GM11168 (cell line): Measurements from ENCODE around the gene ARID2.

Experiments
- in situ Hi-C: fragments of 300-500 bp; cut with MboI; formaldehyde crosslinking; loops from one replicate; pipeline ENCODE4 v1.12.0; 2022; ENCODE audit warnings: low sequenced_read_pairs; ENCODE audit not compliant: unreplicated experiment

Gene ARID2

DNA sequence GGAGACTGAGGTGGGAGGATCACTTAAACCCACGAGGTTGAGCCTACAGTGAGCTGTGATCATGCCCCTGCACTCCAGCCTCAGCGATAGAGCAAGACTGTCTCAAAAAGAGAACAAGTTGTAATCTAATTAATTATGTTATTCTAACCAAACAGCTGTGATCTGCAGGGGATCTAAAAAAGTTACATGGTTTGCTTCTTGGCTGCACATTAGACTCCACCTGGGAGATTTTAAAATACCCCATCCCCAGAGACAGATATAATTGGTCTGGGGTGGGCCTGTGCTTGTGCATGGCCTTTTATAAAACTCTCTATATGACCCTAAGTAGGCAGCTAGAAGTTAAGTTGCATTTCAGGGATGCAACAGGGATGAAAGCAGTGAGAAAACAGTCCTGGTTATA lies 184.1 kb downstream of the ARID2 start:
- in situ Hi-C loops: no loop called here

DNA sequence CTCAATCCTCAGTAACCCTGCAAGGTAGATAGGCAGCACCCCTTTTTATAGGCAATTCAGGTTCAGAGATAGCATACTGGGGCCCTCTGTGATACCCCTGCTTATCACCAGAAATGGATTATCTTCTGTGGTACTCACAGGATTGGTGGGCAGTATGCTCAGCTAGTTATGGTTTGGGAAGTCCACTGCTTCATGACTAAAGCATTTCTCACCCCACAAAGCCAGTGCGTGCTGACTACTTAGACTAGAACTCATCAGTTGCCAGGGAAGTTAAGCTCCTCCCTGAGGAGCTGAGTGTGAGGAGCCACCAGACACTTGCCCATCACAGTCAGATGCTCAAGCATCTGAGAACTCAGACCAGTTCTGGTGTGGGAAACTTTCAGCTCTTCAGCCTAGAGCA lies 184.6 kb downstream of the ARID2 start:
- in situ Hi-C loops: no loop called here

DNA sequence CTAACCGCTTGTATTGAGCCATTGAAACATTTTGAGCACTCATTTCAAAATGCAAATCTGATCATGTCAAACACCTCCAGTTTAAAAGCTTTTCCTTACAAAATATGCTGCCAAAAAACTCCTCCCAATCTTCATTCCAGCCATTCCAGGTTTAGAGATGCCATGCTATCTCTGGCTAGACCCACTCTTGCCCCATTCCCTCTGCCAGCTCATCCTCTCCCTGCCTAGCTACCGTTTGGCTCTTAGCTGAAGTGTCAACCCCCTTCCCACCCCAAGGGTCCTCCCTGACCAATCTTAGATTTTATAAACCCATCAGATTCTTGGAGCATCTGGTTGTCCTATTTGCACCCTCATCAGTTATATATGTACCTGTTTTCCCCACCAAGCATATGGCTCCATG lies 185.9 kb downstream of the ARID2 start:
- in situ Hi-C loops: no loop called here

DNA sequence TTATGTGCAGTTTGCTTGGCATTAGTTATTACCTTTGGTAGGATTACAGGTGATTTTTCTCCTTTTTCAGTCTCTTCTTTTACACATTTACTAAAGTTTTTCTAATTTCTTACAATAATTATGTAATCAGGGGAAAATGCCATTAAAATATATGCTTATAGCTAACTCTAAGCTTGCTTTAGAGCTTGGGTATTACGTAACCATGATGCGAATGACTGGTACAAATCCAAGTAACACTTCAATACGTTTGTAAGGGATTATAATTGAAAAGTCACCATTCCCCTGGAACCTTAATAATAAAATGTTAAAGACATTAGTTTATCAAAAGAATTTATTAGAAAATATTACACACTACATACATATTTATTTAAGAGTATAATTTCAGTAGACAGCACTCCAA lies 189.3 kb downstream of the ARID2 start:
- in situ Hi-C loops: no loop called here

DNA sequence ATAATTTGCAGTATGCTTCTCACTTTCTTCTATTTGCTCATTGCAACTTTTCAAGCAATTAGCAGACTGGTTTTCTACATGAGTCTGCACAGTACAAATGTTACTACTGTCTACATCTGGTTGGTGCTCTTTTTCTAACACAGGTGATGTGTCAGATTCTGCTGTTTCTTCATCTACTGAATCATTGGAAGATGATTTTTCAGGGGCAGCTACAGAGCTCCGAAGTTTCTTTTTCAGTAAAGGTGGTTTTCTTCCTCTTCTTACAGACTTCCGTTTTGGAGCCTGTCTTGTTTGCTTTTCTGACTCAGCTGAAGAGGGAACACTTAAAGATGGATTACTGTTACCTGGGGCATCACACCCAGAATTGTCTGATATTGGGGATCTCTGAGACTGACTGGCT lies 198.8 kb downstream of the ARID2 start:
- in situ Hi-C loops: no loop called here

DNA sequence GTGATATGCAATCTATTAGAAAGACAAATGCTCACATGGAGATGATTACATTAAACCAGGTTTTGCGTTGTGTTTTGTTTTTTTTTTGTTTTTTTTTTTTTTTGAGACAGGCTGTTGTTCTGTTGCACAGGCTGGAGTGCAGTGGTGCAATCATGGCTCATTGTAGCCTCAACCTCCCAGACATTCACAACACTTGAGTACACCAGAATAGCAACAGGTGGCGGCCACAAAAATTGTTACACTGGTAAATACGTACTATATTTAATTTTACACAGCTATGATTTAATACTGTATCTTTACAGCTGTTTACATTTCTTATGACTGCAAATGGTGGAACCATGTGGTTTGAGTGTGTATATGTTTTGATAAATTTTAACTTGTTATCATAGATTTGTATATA lies 200.9 kb downstream of the ARID2 start:
- in situ Hi-C loops: no loop called here

DNA sequence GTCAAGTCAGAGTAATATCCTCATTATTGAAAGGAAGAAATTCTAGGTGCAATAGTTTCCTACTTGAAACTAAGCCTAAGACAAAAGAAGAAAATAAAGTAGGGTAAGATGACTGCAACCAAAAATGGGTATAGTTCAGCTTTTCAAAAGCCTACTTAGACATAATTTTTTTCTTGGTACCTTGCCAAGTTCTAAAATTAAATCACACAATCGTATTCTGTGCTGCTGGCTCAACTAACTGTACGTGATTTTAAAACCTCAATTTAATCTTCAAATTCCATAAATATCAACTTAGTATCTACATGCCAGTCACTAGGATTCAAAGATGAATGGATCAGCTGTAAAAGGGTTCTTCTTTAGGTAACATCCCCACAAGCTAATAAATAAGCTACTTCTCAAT lies 204.0 kb downstream of the ARID2 start:
- in situ Hi-C loops: no loop called here

DNA sequence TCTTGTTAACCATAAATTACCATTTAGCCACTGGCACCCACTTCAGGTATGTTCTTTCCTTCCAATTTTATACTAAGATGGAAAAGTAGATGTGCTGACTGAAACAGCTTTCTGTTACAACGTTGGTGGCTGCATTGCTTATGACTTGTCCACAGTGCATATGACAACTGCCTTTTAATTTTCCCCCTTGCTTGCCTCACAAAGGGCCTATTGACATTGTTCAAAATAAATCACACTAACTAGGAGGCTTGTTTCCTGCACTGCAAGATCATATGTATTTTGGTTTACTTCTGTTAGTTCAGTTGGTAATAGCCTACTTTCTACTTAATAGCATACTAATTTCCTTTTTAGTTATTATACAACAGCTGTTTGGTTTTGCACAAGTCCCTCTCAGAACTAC lies 205.4 kb downstream of the ARID2 start:
- in situ Hi-C loops: no loop called here

DNA sequence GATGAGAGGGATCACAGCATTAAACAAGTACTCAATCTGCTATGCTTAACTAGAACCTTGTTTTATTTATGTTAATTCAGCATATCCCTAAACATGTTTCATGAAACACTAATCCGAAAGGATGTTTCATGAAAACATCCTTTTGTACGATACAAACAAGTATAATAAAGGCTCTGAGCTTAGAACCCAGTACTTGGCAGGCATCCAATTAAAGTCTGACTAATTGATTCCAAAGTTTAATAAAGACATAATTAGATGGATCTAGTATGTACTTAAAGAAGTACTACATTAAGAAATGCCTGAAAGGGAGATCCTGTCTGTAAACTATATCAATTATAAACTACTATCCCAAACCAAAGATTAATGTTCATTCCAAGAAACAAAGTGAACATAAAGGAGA lies 209.1 kb downstream of the ARID2 start:
- in situ Hi-C loops: no loop called here

DNA sequence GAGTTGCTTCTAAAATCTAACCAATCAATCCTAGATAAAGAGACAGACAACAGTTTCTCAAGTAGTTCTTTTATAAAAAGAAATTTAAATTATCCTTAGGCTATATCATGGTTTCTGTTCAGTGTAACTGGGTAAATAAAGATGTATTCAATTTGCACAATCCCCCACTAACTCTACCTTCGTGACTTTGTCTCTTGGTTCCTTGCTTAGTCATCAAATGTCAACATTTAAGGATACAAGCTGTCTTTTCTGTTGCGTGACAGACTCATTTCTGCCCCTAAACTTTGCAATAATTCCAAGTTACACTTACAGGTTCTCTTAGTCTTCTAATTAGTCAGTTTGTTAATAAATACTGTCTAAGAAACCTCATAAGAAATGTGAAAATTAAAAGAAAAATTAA lies 210.3 kb downstream of the ARID2 start:
- in situ Hi-C loops: no loop called here

DNA sequence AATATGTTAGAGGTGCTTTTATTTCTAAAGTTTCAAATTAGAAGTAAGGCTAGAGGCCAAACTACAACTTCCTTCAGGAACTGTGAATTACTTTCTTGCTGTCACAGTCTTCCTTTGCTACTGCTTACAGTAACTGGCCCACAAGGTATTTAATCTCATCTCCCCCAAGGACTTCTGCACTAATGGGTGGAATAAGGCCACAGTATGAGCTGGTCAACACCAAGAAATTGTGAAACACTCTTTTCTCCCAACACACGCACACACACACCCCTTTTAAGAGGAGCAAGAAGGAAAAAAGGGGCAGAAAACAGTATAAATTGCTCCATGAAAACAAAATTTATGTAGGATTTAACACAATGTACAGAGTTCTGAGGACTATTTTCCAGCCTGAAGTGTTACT lies 215.3 kb downstream of the ARID2 start:
- in situ Hi-C loops: no loop called here

DNA sequence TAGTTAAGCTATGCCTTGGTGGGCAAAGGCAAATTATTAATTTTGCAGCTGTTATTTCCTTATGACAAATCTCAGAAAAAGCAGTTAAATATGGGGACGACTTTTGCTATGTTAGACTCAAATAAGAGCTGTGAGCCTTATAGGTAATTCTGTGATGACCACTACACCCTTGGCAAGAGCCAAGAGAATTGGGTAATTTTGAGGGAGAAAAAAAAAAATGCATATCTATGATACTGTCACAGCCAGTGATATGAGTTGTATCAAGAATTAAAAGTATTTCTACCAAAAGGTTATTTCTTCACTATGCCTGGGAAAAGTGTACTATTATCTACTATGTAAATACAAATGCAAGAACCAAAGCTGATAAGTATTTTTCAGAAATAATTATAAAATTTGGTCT lies 216.9 kb downstream of the ARID2 start:
- in situ Hi-C loops: no loop called here

DNA sequence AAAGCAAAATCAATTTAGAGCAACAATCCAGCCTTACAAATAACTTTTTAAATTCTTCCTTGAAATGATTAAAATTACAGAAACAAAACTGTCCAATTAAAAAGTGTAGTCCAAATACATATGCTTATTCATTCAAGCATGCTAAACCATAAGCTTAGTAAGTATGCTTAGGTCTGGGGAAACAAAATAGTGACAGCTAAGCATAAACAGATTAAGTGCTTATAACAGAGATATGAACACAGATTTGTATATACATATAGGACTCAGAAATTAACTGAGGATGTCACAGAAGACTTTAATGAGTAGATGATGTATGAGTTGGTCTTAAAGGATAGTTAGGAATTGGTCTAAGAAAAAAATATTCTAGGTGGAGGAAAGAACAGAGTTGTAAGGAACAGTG lies 219.0 kb downstream of the ARID2 start:
- in situ Hi-C loops: no loop called here
